ENCODE data around the gene SYNJ2.

GRCh38 chr6:158071121-158072082 is 89.7 kb downstream of the SYNJ2 start:
- TF ChIP-seq RAD21 (conservative IDR thresholded peaks at IDR 0.05 in 1 of 2, IDR thresholded peaks at IDR 0.05 in 1 of 2) (no peak), MYC (IDR thresholded peaks at IDR 0.05; ENCODE audit: borderline replicate concordance, low read length) (no peak), RFX5 (IDR thresholded peaks at IDR 0.05) (no peak), CTCF (IDR thresholded peaks at IDR 0.05) (no peak), EP300 (IDR thresholded peaks at IDR 0.05) (no peak), BHLHE40 (IDR thresholded peaks at IDR 0.05; ENCODE audit: low read depth, low read length) (no peak), MAZ (IDR thresholded peaks at IDR 0.05; ENCODE audit: borderline replicate concordance, low read depth, low read length) (no peak), REST (IDR thresholded peaks at IDR 0.05) (no peak)
